ENCODE results near the gene PPT2. TPM values are rescaled to one million over a fixed set of nuclear protein-coding genes. Genes with fewer than 3 reads are reported as not detected.

PPT2 gene
- total and polyA plus RNA-seq, 2 of the 13 experiments (the other 11 are each of a cell fraction or from before 2014, with no cell fraction given) = 39.2 to 61.8 TPM

- TF ChIP-seq PRDM10 (CRISPR knock-in tag; IDR thresholded peaks at IDR 0.05; ENCODE audit: low read depth) (0 out of 2 replicates have a peak, but pooled peaks have one; percentile 60), ZNF547 (CRISPR knock-in tag; IDR thresholded peaks at IDR 0.05) (peak; percentile 66; the same call in 1 of the 2 replicates), HINFP (CRISPR knock-in tag; IDR thresholded peaks at IDR 0.05; ENCODE audit: low read depth) (no peak), ZNF691 (CRISPR knock-in tag; IDR thresholded peaks at IDR 0.05; ENCODE audit: borderline replicate concordance, low read depth) (no peak), PPARG (CRISPR knock-in tag; conservative IDR thresholded peaks at IDR 0.05) (0 out of 2 replicates have a peak, but pooled peaks have one; percentile 10), ZBTB39 (CRISPR knock-in tag; IDR thresholded peaks at IDR 0.05) (0 out of 2 replicates have a peak, but pooled peaks have one; percentile 49), ZBTB14 (CRISPR knock-in tag; IDR thresholded peaks at IDR 0.05) (0 out of 2 replicates have a peak, but pooled peaks have one; percentile 1), ZSCAN9 (CRISPR knock-in tag; IDR thresholded peaks at IDR 0.05; ENCODE audit: borderline replicate concordance) (peak; percentile 37; the same call in 1 of the 2 replicates), PCBP1 (IDR thresholded peaks at IDR 0.05; ENCODE audit: borderline replicate concordance, low read depth, low read length) (0 out of 2 replicates have a peak, but pooled peaks have one; percentile 39), CENPT (CRISPR knock-in tag; IDR thresholded peaks at IDR 0.05; ENCODE audit: low read depth) (0 out of 2 replicates have a peak, but pooled peaks have one; percentile 9), ZNF589 (CRISPR knock-in tag; conservative IDR thresholded peaks at IDR 0.05) (peak; percentile 63; the same call in 1 of the 2 replicates), KLF6 (CRISPR knock-in tag; IDR thresholded peaks at IDR 0.05) (no peak), ZBTB7B (CRISPR knock-in tag; IDR thresholded peaks at IDR 0.05) (peak; percentile 81), SKI (IDR thresholded peaks at IDR 0.05; ENCODE audit: partially characterized antibody) (no peak), DNMT3B (CRISPR knock-in tag; conservative IDR thresholded peaks at IDR 0.05) (0 out of 2 replicates have a peak, but pooled peaks have one; percentile 1), ONECUT2 (CRISPR knock-in tag; IDR thresholded peaks at IDR 0.05) (peak; percentile 25; the same call in 1 of the 2 replicates), MXI1 (IDR thresholded peaks at IDR 0.05; ENCODE audit: borderline replicate concordance, low read depth, low read length) (peak; percentile 81)
These were observed 697 bp downstream of the PPT2 start (continued) for GRCh38 chr6:32154514-32155161.
